ENCODE measurements around the gene ENTPD3. TPM values are rescaled to one million over a fixed set of nuclear protein-coding genes. Genes with fewer than 3 reads are reported as not detected.

The ENTPD3 gene
- total RNA-seq, 1 donor from 2014 or later, result not detected

DNA sequence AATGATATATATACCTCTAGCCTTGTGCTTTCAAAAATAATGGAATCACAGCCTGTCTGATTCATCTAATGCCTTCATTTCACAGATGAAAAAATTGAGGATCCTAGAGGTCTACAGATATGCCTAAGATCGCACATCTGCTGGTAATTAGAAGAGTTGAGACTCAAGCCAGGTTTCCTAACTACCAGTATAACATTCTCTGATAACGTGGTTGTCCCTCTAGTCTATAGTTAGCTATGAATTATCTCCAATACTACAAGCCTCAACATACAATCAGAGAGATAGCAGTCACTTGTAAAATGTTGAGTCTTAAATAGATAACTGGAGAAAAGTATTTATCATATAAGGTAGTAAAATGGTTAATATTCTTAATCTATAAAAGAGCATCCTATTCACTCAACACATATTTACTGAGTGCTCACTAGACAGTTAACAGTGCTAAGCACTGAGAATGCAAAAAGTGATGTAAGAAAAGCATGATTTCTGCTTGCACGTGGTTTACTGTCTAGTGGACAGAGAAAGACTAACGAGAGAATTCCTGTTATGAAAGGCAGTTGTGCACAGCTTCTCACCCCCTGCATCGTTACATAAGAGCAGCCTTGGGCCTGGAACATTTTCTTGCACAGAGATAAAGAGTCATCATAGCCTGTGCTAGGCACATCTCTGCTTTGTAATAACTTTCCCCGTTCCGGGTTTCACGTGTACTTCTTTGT lies 4.9 kb upstream of the ENTPD3 start:
- peaks cover 18% of the 10 kb centered on the region for H3K4me1 Mint-ChIP-seq (ENCODE audit: low read depth)
- no peaks in the 10 kb centered on the region for H3K9me3 Mint-ChIP-seq
- no peak for DNase-seq (ENCODE audit: low spot score)
- no peak overlapping the region for H3K27ac Mint-ChIP-seq
- peaks cover 4% of the 10 kb centered on the region for H3K27me3 Mint-ChIP-seq (ENCODE audit: insufficient read depth)
- H3K4me3 Mint-ChIP-seq, result no peak overlapping the region
- intact Hi-C loops (cut with micrococcal nuclease), result no loop called here
- H3K36me3 Mint-ChIP-seq (ENCODE audit: low read depth), result no peaks in the 10 kb centered on the region

DNA sequence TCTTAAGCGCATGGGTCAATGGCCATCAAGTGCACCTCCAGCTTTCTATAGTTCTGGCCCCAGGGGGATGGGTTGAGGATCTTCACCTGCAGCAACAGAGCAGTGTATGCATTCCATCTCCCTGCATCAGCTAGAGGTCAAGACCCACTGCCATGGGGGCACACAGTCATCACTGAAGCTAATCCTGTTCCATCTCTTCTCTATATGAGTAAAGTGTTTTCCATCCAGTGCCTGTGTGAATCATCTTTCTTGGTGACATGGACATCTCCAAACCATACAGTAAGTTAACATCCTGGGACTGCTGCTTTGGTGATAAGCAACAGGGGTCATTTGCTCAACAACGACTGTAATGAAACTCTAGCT lies 4.4 kb upstream of the ENTPD3 start:
- Mint-ChIP-seq H3K4me3 (no peak overlapping the region), H3K27me3 (ENCODE audit: insufficient read depth) (peaks cover 10% of the 10 kb centered on the region), H3K4me1 (ENCODE audit: low read depth) (peaks cover 19% of the 10 kb centered on the region), H3K36me3 (ENCODE audit: low read depth) (no peaks in the 10 kb centered on the region), H3K9me3 (no peaks in the 10 kb centered on the region), H3K27ac (no peak overlapping the region)
- DNase-seq (ENCODE audit: low spot score), result no peak
- intact Hi-C loops (cut with micrococcal nuclease), result no loop called here

DNA sequence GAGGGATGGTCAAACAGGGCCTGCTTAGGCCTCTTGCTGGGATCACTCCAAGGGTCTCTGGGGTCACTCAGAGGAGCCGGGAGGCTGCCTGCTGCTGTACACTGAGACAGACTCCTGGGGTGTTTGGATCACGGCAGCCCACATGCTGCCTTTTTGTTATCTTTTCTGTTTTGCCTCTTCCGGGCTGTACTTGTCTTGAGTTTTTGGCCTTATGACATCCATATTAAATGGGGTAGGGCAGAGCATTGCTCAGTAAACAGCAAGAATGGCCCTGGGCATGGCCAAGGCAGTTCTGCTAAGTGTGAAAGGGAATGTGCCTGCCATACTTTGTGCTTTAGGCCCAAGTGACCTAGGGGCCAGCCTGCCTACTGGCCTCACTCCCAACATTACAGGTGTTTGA lies 771 bp upstream of the ENTPD3 start:
- H3K27me3 Mint-ChIP-seq (ENCODE audit: insufficient read depth), result peaks cover 25% of the 10 kb centered on the region
- DNase-seq (ENCODE audit: low spot score), result no peak
- H3K4me1 Mint-ChIP-seq (ENCODE audit: low read depth), result peaks cover 9% of the 10 kb centered on the region
- no peaks in the 10 kb centered on the region for H3K9me3 Mint-ChIP-seq
- H3K36me3 Mint-ChIP-seq (ENCODE audit: low read depth), result no peaks in the 10 kb centered on the region
- H3K27ac Mint-ChIP-seq, result no peak overlapping the region
- H3K4me3 Mint-ChIP-seq, result no peak overlapping the region
- intact Hi-C loops (cut with micrococcal nuclease), result no loop called here

DNA sequence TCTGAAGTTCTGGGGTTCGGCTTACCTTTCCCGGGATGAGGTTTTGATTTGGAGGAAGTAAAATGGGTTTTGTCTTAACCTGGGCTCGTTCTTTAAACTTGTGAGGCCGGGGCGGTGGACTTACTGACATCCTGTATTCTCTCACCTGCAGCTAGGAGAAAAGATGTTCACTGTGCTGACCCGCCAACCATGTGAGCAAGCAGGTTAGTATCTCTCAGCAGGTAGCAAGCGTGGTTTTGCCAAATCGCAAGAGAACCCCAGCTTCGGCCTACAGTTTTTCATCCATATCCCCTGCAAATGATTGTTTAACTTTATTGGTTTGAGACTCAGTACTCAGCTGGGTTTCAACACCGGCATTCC lies 891 bp downstream of the ENTPD3 start:
- Mint-ChIP-seq H3K4me3 (no peak overlapping the region), H3K27ac (no peak overlapping the region)
- intact Hi-C loops (cut with micrococcal nuclease), result no loop called here

DNA sequence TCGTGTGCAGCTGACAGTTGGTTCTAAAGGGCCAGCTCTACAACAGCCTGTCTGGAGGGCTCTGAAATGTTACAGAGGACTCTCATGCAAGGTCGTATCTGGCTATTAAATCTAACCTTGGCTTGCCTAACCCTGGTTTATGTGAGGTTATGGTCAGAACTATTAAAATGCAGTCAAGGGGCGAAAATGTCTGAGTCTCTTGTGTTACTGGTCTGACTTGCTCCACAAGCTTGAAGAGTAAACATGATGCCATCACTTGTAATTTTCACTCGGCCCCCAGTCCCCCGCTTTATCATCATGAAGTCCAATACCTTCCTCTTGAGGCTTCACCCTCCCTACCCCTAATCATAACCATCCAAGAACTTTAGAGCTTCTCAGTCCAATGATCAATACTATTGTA lies 9.4 kb downstream of the ENTPD3 start:
- intact Hi-C loops (cut with micrococcal nuclease), result no loop called here
- Mint-ChIP-seq H3K4me3 (no peak overlapping the region), H3K36me3 (ENCODE audit: low read depth) (no peaks in the 10 kb centered on the region), H3K9me3 (no peaks in the 10 kb centered on the region), H3K4me1 (ENCODE audit: low read depth) (no peaks in the 10 kb centered on the region), H3K27me3 (ENCODE audit: insufficient read depth) (peaks cover 4% of the 10 kb centered on the region), H3K27ac (no peak overlapping the region)
- DNase-seq (ENCODE audit: low spot score), result no peak

More for the DNA sequence above, 891 bp downstream of the ENTPD3 start:
- no peak for DNase-seq (ENCODE audit: low spot score)
- Mint-ChIP-seq H3K36me3 (ENCODE audit: low read depth) (no peaks in the 10 kb centered on the region), H3K27me3 (ENCODE audit: insufficient read depth) (peaks cover 26% of the 10 kb centered on the region), H3K4me1 (ENCODE audit: low read depth) (peaks cover 9% of the 10 kb centered on the region), H3K9me3 (no peaks in the 10 kb centered on the region)

DNA sequence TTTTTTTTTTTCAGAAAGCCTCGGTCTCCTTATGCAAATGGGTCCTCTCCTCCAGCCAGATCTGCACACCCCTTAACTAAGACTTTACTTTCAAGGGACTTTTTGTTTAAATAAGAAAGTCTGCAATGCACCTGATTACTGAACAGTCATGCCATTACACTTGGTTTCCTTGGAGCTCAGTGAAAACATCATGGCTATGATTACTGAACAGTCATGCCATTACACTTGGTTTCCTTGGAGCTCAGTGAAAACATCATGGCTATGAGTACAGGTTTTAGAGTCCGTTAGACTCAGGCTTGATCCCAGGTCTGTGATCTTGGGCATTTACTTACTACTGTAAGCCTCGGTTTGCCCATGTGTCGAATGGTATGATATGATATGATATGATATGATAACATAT lies 10.1 kb downstream of the ENTPD3 start:
- intact Hi-C loops (cut with micrococcal nuclease), result no loop called here
- no peak overlapping the region for H3K27ac Mint-ChIP-seq
- DNase-seq (ENCODE audit: low spot score), result no peak
- no peaks in the 10 kb centered on the region for H3K4me1 Mint-ChIP-seq (ENCODE audit: low read depth)
- H3K36me3 Mint-ChIP-seq (ENCODE audit: low read depth), result no peaks in the 10 kb centered on the region
- H3K9me3 Mint-ChIP-seq, result no peaks in the 10 kb centered on the region
- no peak overlapping the region for H3K4me3 Mint-ChIP-seq
- H3K27me3 Mint-ChIP-seq (ENCODE audit: insufficient read depth), result peaks cover 2% of the 10 kb centered on the region

DNA sequence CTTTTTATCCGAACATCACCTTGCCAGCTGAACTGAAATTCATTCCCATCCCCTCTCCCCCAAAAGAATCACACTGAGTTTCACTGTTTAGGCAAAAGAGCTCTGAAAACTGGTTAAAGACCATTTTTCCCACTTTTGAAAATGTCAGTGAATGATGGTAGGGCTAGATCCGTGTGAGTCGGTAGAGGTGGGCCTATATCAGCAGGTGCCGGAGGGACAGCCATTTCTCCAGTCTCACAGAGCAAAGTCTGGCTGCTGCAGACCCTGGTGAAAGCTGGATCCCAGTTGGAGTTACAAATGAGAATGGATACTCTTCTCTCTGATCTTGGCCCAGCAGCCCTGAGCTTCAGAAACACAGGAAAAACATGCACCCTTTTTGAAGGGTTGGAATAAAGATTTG lies 10.9 kb downstream of the ENTPD3 start:
- intact Hi-C loops (cut with micrococcal nuclease), result no loop called here
- H3K9me3 Mint-ChIP-seq, result no peaks in the 10 kb centered on the region
- DNase-seq (ENCODE audit: low spot score), result no peak
- no peak overlapping the region for H3K27ac Mint-ChIP-seq
- H3K4me1 Mint-ChIP-seq (ENCODE audit: low read depth), result no peaks in the 10 kb centered on the region
- peaks cover 2% of the 10 kb centered on the region for H3K27me3 Mint-ChIP-seq (ENCODE audit: insufficient read depth)
- no peak overlapping the region for H3K4me3 Mint-ChIP-seq
- no peaks in the 10 kb centered on the region for H3K36me3 Mint-ChIP-seq (ENCODE audit: low read depth)

DNA sequence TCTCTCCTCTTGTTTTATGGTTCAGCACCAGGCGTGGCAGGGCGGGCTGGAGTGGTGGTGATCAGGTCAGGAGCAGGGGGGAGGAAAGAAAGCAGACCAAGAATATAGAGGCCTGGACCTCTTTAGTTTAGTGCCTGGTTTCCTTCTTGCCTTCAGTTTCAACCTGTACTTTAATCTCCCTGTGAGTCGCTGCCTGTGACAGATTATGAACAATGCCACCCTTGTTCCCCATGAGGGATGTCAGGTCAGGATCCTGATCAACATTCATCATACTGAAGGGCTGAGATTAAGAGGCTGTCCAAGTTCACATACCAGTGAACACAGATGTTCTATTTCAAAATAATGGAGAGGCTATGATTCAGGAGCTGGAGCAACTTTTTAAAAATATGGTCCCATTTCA lies 11.4 kb downstream of the ENTPD3 start:
- H3K27me3 Mint-ChIP-seq (ENCODE audit: insufficient read depth), result peaks cover 2% of the 10 kb centered on the region
- no peak overlapping the region for H3K27ac Mint-ChIP-seq
- no peaks in the 10 kb centered on the region for H3K36me3 Mint-ChIP-seq (ENCODE audit: low read depth)
- no peak for DNase-seq (ENCODE audit: low spot score)
- intact Hi-C loops (cut with micrococcal nuclease), result no loop called here
- H3K9me3 Mint-ChIP-seq, result no peaks in the 10 kb centered on the region
- no peak overlapping the region for H3K4me3 Mint-ChIP-seq
- H3K4me1 Mint-ChIP-seq (ENCODE audit: low read depth), result no peaks in the 10 kb centered on the region

DNA sequence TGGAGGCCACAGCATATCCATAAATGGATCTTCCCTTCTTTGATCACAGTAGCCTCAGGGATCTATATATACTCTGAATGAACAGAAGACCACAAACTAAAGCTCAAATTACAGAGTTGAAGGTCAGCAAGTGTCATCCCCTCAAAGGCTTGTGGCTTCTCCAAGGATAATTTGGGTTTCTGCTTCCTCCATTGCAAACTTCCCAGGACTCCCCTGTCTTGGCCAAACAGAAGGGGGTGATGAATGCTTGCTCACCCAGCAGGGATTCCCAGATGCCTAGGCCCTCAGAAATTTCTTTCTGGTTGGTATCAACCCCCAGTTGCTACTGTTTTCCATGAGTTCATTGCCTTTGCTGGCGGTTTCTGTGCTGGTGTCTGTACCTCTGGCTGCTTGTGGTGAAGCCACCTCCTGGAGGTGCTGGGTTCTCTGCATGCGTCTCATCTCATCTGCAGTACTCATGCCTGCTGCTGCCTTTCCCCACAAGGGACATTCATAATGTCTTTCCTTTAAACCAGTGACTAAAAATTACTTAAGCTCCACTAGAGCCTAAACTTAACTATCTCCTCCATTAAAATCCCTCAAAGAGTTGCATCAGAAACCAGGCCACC lies 17.7 kb downstream of the ENTPD3 start:
- no peak for DNase-seq (ENCODE audit: low spot score)
- no peaks in the 10 kb centered on the region for H3K4me1 Mint-ChIP-seq (ENCODE audit: low read depth)
- peaks cover under 1% of the 10 kb centered on the region for H3K27me3 Mint-ChIP-seq (ENCODE audit: insufficient read depth)
- intact Hi-C loops (cut with micrococcal nuclease), result no loop called here
- no peak overlapping the region for H3K4me3 Mint-ChIP-seq
- no peaks in the 10 kb centered on the region for H3K9me3 Mint-ChIP-seq
- H3K27ac Mint-ChIP-seq, result no peak overlapping the region
- H3K36me3 Mint-ChIP-seq (ENCODE audit: low read depth), result no peaks in the 10 kb centered on the region

DNA sequence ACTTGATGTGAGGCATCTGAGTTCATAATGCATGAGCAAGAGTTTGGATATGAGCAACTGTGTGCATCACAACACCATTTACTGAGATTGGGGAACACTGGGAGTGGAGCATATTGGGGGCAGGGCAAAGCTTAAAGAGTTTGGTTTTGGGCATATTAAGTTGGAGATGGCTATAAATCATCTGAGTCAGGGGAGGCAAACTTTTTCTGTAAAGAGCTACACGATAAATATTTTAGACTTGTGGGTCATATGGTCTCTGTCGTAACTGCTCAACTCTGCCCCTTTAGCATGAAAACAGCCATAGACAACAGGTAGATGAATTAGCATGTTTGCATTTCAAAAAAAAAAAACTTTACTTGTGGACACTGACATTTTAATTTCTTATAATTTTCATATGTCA lies 20.0 kb downstream of the ENTPD3 start:
- intact Hi-C loops (cut with micrococcal nuclease), result no loop called here
- Mint-ChIP-seq H3K9me3 (no peaks in the 10 kb centered on the region), H3K27me3 (ENCODE audit: insufficient read depth) (peaks cover 2% of the 10 kb centered on the region), H3K27ac (no peak overlapping the region), H3K4me3 (no peak overlapping the region), H3K36me3 (ENCODE audit: low read depth) (no peaks in the 10 kb centered on the region), H3K4me1 (ENCODE audit: low read depth) (no peaks in the 10 kb centered on the region)
- DNase-seq (ENCODE audit: low spot score), result no peak

DNA sequence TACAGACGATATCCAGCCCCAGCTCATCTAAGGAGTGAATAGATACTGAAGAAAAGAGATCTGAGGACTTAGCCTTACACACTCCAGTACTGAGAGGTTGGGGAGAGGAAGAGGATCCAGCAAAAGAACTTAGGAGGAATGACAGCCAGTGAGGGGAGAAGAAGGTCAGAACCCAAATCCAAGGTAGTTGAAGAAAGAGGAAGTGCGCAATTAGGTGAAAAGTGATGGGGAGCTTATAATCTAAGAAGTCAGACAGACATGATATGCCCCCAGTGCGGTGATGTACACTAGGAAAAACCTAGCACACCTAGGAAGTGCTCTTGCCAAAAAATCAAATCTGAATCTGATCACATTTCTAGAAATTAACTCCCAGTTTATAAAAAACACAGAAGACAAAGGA lies 20.6 kb downstream of the ENTPD3 start:
- Mint-ChIP-seq H3K4me1 (ENCODE audit: low read depth) (no peaks in the 10 kb centered on the region), H3K4me3 (no peak overlapping the region), H3K36me3 (ENCODE audit: low read depth) (no peaks in the 10 kb centered on the region), H3K27ac (no peak overlapping the region), H3K27me3 (ENCODE audit: insufficient read depth) (peaks cover 2% of the 10 kb centered on the region), H3K9me3 (no peaks in the 10 kb centered on the region)
- intact Hi-C loops (cut with micrococcal nuclease), result no loop called here
- no peak for DNase-seq (ENCODE audit: low spot score)

DNA sequence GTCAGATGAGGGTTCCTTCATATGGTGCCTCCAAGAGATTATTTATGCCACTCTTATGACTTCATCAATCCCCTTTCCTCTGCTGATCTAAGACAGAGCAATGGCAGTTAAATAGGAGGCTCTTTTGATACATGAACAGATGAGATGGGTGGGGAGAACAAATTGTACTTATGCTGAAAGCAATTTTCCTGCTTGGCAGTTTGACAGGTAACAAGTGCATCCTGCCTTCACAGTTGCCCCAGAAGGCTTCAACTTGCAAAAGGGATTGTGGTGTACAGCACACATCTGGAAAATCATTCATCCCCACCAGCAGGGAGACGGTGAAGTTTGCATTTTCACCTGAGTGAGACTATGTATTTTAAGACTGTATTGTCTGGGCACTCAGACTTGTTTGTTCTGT lies 27.3 kb downstream of the ENTPD3 start:
- Mint-ChIP-seq H3K9me3 (no peaks in the 10 kb centered on the region), H3K27ac (no peak overlapping the region), H3K27me3 (ENCODE audit: insufficient read depth) (peaks cover 9% of the 10 kb centered on the region), H3K36me3 (ENCODE audit: low read depth) (no peaks in the 10 kb centered on the region), H3K4me3 (no peak overlapping the region), H3K4me1 (ENCODE audit: low read depth) (no peaks in the 10 kb centered on the region)
- intact Hi-C loops (cut with micrococcal nuclease), result no loop called here
- no peak for DNase-seq (ENCODE audit: low spot score)

DNA sequence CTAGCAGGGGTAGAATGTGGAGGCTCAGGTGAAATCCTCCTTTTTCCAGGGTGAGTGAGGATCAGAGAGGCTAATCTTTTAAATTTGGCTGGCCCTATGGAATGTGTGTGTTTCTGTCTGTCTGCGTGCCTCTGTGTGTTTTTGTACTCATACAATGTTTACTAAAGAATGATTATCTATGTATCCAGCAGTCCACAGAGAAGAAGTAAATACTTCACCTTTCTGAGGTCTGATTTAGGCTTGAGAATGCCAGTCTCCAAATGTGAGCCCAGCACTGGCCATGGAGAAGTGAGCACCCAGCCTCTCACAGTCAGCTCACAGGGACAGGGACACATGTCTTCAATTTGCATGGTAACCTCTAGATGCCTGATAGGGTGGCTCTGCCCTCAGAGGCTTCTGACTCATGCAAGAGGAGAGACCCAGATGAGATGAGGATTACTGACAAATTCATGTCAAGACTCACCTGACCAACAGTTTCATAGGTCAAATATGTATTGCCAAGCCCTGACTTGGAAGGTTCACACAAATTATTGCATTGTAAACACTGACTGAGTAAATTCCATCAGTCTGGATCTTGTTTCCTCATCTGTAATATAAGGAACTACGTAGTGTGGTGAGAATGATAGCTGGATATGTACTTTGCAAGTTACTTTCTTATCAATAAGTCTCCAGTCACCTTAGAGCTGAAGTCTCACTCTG lies 31.0 kb downstream of the ENTPD3 start:
- H3K9me3 Mint-ChIP-seq, result no peaks in the 10 kb centered on the region
- no peak for DNase-seq (ENCODE audit: low spot score)
- peaks cover 7% of the 10 kb centered on the region for H3K27me3 Mint-ChIP-seq (ENCODE audit: insufficient read depth)
- no peaks in the 10 kb centered on the region for H3K4me1 Mint-ChIP-seq (ENCODE audit: low read depth)
- H3K36me3 Mint-ChIP-seq (ENCODE audit: low read depth), result no peaks in the 10 kb centered on the region
- H3K27ac Mint-ChIP-seq, result no peak overlapping the region
- H3K4me3 Mint-ChIP-seq, result no peak overlapping the region
- intact Hi-C loops (cut with micrococcal nuclease), result no loop called here
